K562 (cell line): ENCODE data around the gene HAUS2. TPM values are rescaled to one million over a fixed set of nuclear protein-coding genes. Genes with fewer than 3 reads are reported as not detected.

Experiments used
- BACH1 ChIP-seq: fragments of 200-800 bp; sonication (Bioruptor generic); IDR thresholded peaks from 2 replicates; pipeline ENCODE4 v1.6.1; 2016; ENCODE audit warnings: missing genetic modification characterization, missing compliant biosample characterization
- BRD9 ChIP-seq: fragments of 450-650 bp; IDR thresholded peaks from 2 replicates; pipeline ENCODE4 v1.6.1; 2018; ENCODE audit warnings: low read depth; ENCODE audit not compliant: partially characterized antibody
- ESRRA ChIP-seq: fragments of 450-650 bp; IDR thresholded peaks from 2 replicates; pipeline ENCODE4 v1.6.1; 2014; ENCODE audit warnings: low read depth, mild to moderate bottlenecking, moderate library complexity, borderline replicate concordance
- KHSRP ChIP-seq: fragments of 450-650 bp; IDR thresholded peaks from 2 replicates; pipeline ENCODE4 v1.6.1; 2017
- KLF1 ChIP-seq: fragments of 450-650 bp; IDR thresholded peaks from 2 replicates; pipeline ENCODE4 v1.6.1; 2016; ENCODE audit warnings: missing genetic modification characterization, missing compliant biosample characterization
- MTA3 ChIP-seq: fragments of 450-650 bp; formaldehyde crosslinking; IDR thresholded peaks from 2 replicates; pipeline ENCODE4 v1.6.1; 2017; ENCODE audit warnings: mild to moderate bottlenecking, borderline replicate concordance
- NCOA2 ChIP-seq, 2 experiments: fragments of 450-650 bp; IDR thresholded peaks; 2 replicates each; pipeline ENCODE4 v1.6.1; 2018; ENCODE audit warnings: mild to moderate bottlenecking in 2 of 2, moderate library complexity in 1 of 2; ENCODE audit not compliant: partially characterized antibody in 2 of 2
- SP1 ChIP-seq: sonication (generic); formaldehyde crosslinking; IDR thresholded peaks from 2 replicates; pipeline ENCODE4 v1.8.1; 2022; ENCODE audit warnings: mild to moderate bottlenecking, missing genetic modification reagents
- YY1 ChIP-seq, 3 experiments: IDR thresholded peaks; 2 replicates each; pipeline ENCODE4 v1.6.1; 2011; ENCODE audit warnings: low read length in 2 of 3, mild to moderate bottlenecking in 2 of 3, moderate library complexity in 2 of 3, borderline replicate concordance in 1 of 3, control low read depth in 1 of 3, low read depth in 1 of 3; ENCODE audit not compliant: insufficient read depth in 3 of 3, insufficient replicate concordance in 2 of 3, control insufficient read depth in 1 of 3, insufficient read length in 1 of 3; ENCODE audit errors: extremely low read depth in 1 of 3
- ZNF121 ChIP-seq: sonication (generic); formaldehyde crosslinking; conservative IDR thresholded peaks from 2 replicates; pipeline ENCODE4 v1.8.0; 2022; ENCODE audit warnings: missing genetic modification reagents
- ZNF695 ChIP-seq: fragments of 450-650 bp; formaldehyde crosslinking; IDR thresholded peaks from 2 replicates; pipeline ENCODE4 v1.4.0; 2020; ENCODE audit warnings: mild to moderate bottlenecking, moderate library complexity
- polyA plus RNA-seq, 8 experiments: library from polyadenylated mRNA; depleted of rRNA in 4 of 8; stranded (reverse) in 5 of 8; unstranded in 3 of 8; fragments of >200 nt; fragmentation: Nextera tagmentation in 2 of 8; fragmentation: Illumina TruSeq in 1 of 8; extraction: Ambion mirVana in 2 of 8; extraction: Trizol in 1 of 8; gene quantifications; 2 replicates each; pipeline versions ENCODE4 v1.2.1 to v1.2.3, GENCODE V29; 2011 to 2014; ENCODE audit warnings: inconsistent platforms in 1 of 8, missing spikeins in 1 of 8
- total RNA-seq, 7 experiments: library from RNA; depleted of rRNA in 6 of 7; stranded (reverse); fragments of >200 nt in 6 of 7; fragmentation: Illumina TruSeq in 2 of 7; extraction: Trizol in 2 of 7; gene quantifications; 2 replicates each; pipeline versions ENCODE4 v1.2.1 to v1.2.3, GENCODE V29; 2011 to 2021; ENCODE audit warnings: low replicate concordance in 1 of 7
- TF ChIP-seq, protein P1 (sequence below): fragments of 250-450 bp; sonication (Bioruptor Pico); IDR thresholded peaks from 2 replicates; pipeline ENCODE4 v1.9.0; 2021; ENCODE audit warnings: mild to moderate bottlenecking, inconsistent platforms
- TF ChIP-seq, protein P2 (sequence below): fragments of 450-650 bp; IDR thresholded peaks from 2 replicates; pipeline ENCODE4 v1.6.1; 2016; ENCODE audit warnings: borderline replicate concordance
- TF ChIP-seq, protein P3 (sequence below): fragments of 450-650 bp; IDR thresholded peaks from 2 replicates; pipeline ENCODE4 v1.6.1; 2014; ENCODE audit warnings: low read depth, mild to moderate bottlenecking, moderate library complexity, borderline replicate concordance
- TF ChIP-seq, protein P4 (sequence below), 2 experiments: IDR thresholded peaks; 2 replicates each; pipeline ENCODE4 v1.6.1; 2011; ENCODE audit warnings: borderline replicate concordance in 1 of 2, control low read depth in 1 of 2, low read depth in 1 of 2, low read length in 1 of 2, mild to moderate bottlenecking in 1 of 2, mixed read lengths in 1 of 2, moderate library complexity in 1 of 2; ENCODE audit not compliant: insufficient read depth in 1 of 2, insufficient read length in 1 of 2, poor library complexity in 1 of 2, severe bottlenecking in 1 of 2; ENCODE audit errors: extremely low read depth in 1 of 2

HAUS2 gene
- total and polyA plus RNA-seq, 9 of the 15 experiments (the other 6 are each of a cell fraction or from before 2014, with no cell fraction given), result 30.6 to 64.9 (median 54.1) TPM

DNA sequence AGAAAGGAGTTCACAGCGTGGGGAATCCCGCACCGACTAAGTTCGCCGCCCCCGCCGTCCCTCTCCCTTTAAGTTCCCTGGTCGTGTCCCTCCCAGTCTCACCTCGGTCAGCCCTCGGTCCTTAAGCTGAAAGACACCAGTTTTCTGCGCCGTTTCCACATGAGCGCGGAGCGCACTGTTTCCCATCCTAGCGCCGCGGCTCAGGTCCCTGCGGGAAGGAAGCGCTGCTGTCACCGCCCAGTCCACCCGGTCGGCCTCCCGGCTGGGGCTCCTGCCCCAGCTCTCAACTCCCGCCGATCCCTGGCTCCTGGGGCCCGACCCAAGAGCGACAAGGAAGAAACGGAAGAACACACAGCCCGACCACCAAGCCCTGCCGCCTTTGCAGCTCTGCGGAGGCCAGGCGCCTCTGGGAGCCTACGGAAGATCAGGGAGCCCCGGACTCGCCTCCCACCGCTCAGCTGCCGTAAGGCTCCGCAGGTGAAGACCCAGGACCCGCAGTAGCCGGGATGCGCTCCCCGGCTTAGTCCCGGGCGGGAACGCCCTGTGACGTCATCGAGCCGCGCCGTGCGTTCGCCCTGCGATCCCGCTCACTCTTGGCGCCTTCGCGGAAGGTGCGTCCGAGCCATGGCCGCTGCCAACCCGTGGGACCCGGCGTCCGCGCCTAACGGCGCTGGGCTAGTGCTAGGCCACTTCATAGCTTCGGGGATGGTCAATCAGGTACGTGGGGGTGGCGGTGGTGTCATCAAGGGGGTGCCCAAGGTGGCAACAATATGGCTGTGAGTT, at the start of gene HAUS2, which contains the start of gene LRRC57 (continued):
- TF ChIP-seq, protein P1, sequence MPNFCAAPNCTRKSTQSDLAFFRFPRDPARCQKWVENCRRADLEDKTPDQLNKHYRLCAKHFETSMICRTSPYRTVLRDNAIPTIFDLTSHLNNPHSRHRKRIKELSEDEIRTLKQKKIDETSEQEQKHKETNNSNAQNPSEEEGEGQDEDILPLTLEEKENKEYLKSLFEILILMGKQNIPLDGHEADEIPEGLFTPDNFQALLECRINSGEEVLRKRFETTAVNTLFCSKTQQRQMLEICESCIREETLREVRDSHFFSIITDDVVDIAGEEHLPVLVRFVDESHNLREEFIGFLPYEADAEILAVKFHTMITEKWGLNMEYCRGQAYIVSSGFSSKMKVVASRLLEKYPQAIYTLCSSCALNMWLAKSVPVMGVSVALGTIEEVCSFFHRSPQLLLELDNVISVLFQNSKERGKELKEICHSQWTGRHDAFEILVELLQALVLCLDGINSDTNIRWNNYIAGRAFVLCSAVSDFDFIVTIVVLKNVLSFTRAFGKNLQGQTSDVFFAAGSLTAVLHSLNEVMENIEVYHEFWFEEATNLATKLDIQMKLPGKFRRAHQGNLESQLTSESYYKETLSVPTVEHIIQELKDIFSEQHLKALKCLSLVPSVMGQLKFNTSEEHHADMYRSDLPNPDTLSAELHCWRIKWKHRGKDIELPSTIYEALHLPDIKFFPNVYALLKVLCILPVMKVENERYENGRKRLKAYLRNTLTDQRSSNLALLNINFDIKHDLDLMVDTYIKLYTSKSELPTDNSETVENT, result 0 out of 2 replicates have a peak, but pooled peaks have one; percentile 17
- TF ChIP-seq BACH1 (tag), result peak; percentile 58; the same call in 1 of the 2 replicates
- 0 out of 2 replicates have a peak, but pooled peaks have one; percentile 11 for TF ChIP-seq ESRRA
- TF ChIP-seq ZNF121 (CRISPR knock-in tag), result no peak
- no peak for TF ChIP-seq NCOA2 (IDR thresholded peaks at IDR 0.05; ENCODE audit: partially characterized antibody in 2 of 2)
- TF ChIP-seq, protein P2, sequence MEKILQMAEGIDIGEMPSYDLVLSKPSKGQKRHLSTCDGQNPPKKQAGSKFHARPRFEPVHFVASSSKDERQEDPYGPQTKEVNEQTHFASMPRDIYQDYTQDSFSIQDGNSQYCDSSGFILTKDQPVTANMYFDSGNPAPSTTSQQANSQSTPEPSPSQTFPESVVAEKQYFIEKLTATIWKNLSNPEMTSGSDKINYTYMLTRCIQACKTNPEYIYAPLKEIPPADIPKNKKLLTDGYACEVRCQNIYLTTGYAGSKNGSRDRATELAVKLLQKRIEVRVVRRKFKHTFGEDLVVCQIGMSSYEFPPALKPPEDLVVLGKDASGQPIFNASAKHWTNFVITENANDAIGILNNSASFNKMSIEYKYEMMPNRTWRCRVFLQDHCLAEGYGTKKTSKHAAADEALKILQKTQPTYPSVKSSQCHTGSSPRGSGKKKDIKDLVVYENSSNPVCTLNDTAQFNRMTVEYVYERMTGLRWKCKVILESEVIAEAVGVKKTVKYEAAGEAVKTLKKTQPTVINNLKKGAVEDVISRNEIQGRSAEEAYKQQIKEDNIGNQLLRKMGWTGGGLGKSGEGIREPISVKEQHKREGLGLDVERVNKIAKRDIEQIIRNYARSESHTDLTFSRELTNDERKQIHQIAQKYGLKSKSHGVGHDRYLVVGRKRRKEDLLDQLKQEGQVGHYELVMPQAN, result peak; percentile 85; the same call in 1 of the 2 replicates
- peak; percentile 67 to 93 (median 91) for TF ChIP-seq YY1 (IDR thresholded peaks at IDR 0.05; ENCODE audit: borderline replicate concordance in 1 of 3, control insufficient read depth in 1 of 3, extremely low read depth in 1 of 3, insufficient read depth in 3 of 3, insufficient read length in 1 of 3, insufficient replicate concordance in 2 of 3, low read depth in 1 of 3, low read length in 2 of 3)
- peak; percentile 60; the same call in 1 of the 2 replicates for TF ChIP-seq MTA3
- TF ChIP-seq ZNF695 (CRISPR knock-in tag), result no peak
- peak; percentile 94 for TF ChIP-seq KHSRP
- TF ChIP-seq SP1, result peak; percentile 83
- TF ChIP-seq BRD9, result peak; percentile 4
- TF ChIP-seq, protein P3, sequence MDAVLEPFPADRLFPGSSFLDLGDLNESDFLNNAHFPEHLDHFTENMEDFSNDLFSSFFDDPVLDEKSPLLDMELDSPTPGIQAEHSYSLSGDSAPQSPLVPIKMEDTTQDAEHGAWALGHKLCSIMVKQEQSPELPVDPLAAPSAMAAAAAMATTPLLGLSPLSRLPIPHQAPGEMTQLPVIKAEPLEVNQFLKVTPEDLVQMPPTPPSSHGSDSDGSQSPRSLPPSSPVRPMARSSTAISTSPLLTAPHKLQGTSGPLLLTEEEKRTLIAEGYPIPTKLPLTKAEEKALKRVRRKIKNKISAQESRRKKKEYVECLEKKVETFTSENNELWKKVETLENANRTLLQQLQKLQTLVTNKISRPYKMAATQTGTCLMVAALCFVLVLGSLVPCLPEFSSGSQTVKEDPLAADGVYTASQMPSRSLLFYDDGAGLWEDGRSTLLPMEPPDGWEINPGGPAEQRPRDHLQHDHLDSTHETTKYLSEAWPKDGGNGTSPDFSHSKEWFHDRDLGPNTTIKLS, result 0 out of 2 replicates have a peak, but pooled peaks have one; percentile 57
- TF ChIP-seq, protein P4, sequence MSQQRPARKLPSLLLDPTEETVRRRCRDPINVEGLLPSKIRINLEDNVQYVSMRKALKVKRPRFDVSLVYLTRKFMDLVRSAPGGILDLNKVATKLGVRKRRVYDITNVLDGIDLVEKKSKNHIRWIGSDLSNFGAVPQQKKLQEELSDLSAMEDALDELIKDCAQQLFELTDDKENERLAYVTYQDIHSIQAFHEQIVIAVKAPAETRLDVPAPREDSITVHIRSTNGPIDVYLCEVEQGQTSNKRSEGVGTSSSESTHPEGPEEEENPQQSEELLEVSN (IDR thresholded peaks at IDR 0.05; ENCODE audit: borderline replicate concordance in 1 of 2, extremely low read depth in 1 of 2, insufficient read depth in 1 of 2, insufficient read length in 1 of 2, low read depth in 1 of 2, low read length in 1 of 2, poor library complexity in 1 of 2, severe bottlenecking in 1 of 2), result peak; percentile 80 to 83
- TF ChIP-seq KLF1 (tag), result peak; percentile 92
